Mucosa of stomach (tissue), 1 donor: ENCODE results near the gene IQCM.

Experiments
- H3K27me3 ChIP-seq: one replicate; pipeline ENCODE4 v1.7.0; 2013; ENCODE audit warnings: mild to moderate bottlenecking, low read length; ENCODE audit not compliant: control insufficient read depth, insufficient read depth
- H3K36me3 ChIP-seq: one replicate; pipeline ENCODE4 v1.7.0; 2013; ENCODE audit warnings: low read length; ENCODE audit not compliant: control insufficient read depth, insufficient read depth
- H3K4me1 ChIP-seq: one replicate; pipeline ENCODE4 v1.7.0; 2013; ENCODE audit warnings: mild to moderate bottlenecking, low read length; ENCODE audit not compliant: control insufficient read depth, insufficient read depth
- H3K4me3 ChIP-seq: one replicate; pipeline ENCODE4 v1.7.0; 2013; ENCODE audit warnings: low read length
- H3K9ac ChIP-seq: one replicate; pipeline ENCODE4 v1.7.0; 2013; ENCODE audit warnings: mild to moderate bottlenecking, low read length, moderate library complexity
- H3K9me3 ChIP-seq: one replicate; pipeline ENCODE4 v1.7.0; 2013; ENCODE audit warnings: mild to moderate bottlenecking, low read length, moderate library complexity; ENCODE audit not compliant: control insufficient read depth
- donor health status: Pancreatic carcinoma.

The IQCM gene

DNA sequence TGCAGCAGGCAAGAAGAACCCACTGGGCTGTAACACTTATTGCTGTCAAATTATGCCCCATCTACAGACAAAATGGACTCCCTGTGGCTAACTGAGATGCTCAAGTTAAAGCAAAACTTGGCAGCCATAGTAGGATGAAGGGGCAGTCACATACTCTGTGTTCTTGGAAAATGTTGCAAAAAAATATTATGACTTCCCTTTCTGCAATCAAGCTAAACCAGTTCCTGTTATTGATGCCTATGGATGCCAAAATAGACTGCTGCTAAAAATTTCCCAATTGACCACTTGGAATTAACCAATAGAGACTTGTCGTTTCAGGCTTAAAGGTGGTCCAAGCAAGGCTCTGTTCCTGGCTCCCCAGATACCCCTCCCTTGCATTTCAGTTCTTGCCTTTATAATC is 49.5 kb downstream of the IQCM start:
- no peaks in the 10 kb centered on the region for H3K4me1 ChIP-seq
- H3K36me3 ChIP-seq = no peaks in the 10 kb centered on the region
- no peaks in the 10 kb centered on the region for H3K27me3 ChIP-seq
- H3K9me3 ChIP-seq = no peaks in the 10 kb centered on the region
- H3K9ac ChIP-seq = no peak overlapping the region
- H3K4me3 ChIP-seq = no peak overlapping the region

DNA sequence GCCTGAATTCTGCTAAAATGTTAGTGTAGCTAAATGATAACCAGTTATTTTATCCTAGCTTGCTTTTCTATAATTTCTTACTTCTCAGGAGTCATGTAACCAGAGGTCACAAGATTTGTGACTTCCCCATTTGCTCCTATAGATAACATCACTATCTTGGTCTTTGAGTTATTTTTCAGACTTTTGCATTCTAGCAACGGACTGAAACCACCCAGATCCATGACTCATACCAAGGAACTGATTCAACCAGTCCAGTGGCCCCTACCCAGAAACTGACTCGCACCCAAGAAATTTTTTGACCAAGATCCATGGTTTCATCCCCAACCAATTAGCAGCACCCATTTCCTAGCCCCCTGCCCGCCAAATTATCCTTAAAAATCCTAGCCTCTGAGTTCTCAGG is 50.0 kb downstream of the IQCM start:
- no peak overlapping the region for H3K4me3 ChIP-seq
- no peak overlapping the region for H3K9ac ChIP-seq
- no peaks in the 10 kb centered on the region for H3K36me3 ChIP-seq
- H3K4me1 ChIP-seq = no peaks in the 10 kb centered on the region
- no peaks in the 10 kb centered on the region for H3K9me3 ChIP-seq
- no peaks in the 10 kb centered on the region for H3K27me3 ChIP-seq

GRCh38 chr4:149755969-149756368 is 59.7 kb downstream of the IQCM start:
- H3K9me3 ChIP-seq = no peaks in the 10 kb centered on the region
- no peak overlapping the region for H3K4me3 ChIP-seq
- peaks cover 5% of the 10 kb centered on the region for H3K4me1 ChIP-seq
- H3K27me3 ChIP-seq = no peaks in the 10 kb centered on the region
- H3K9ac ChIP-seq = no peak overlapping the region
- H3K36me3 ChIP-seq = no peaks in the 10 kb centered on the region

DNA sequence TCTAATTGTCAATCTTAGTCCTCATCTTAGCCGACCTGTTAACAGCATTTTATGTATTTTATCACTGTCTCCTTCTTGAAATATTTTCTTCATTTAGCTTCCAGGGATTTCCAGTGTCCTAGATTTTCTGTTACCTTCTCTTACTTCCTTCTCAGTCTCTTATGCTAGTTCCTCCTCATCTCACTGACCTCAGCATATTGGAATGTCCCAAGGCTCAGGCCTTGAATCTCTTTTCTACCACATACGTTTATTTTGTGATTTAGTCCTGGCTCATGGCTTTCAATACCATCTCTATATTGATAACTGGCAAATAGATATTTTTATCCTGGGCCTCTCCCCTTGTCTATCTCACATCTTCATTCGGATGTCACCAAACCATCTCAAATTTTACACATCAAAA is 61.1 kb downstream of the IQCM start:
- Histone ChIP-seq H3K9ac (no peak overlapping the region), H3K4me1 (peaks cover 5% of the 10 kb centered on the region), H3K9me3 (no peaks in the 10 kb centered on the region), H3K36me3 (no peaks in the 10 kb centered on the region), H3K4me3 (no peak overlapping the region), H3K27me3 (no peaks in the 10 kb centered on the region)

DNA sequence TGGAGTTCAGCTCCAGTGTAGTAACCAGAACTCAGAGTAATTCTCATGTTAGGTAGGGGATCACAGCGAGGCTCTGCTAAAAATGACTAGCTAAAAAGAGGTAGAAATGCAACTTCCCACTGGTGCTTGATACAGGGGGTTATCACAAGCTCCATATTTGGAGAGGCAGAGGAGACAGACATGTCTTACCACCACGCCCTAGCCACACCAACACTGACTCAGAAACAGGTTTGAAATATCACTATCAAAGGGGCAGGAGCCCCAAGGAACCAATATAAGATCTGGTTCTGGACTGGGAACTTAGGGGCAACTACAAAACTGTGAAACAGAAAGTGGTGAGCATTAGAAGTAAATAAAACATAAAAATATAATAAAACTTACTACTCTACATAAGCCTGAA is 62.9 kb downstream of the IQCM start:
- H3K9me3 ChIP-seq = no peaks in the 10 kb centered on the region
- H3K4me1 ChIP-seq = peaks cover 9% of the 10 kb centered on the region
- no peaks in the 10 kb centered on the region for H3K36me3 ChIP-seq
- no peak overlapping the region for H3K9ac ChIP-seq
- H3K27me3 ChIP-seq = no peaks in the 10 kb centered on the region
- H3K4me3 ChIP-seq = no peak overlapping the region

DNA sequence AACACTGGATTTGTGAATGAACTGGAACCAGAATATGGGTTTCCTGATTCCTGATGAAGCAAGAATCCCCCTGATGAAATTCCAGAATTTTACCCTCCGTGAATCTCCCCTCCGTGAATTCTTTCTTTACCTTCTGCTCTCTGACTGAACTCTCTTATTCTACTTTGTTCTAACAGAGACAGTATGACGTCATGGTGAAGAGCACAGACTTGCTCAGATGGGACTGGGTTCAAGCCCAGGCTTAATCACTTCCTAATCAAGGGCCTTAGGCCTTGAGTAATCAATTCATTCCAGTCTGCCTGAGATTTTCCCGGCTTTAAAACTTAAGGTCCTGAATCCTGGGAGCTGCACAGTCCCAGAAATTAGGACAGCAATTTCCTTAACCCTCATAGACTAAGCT is 64.5 kb downstream of the IQCM start:
- no peak overlapping the region for H3K4me3 ChIP-seq
- no peaks in the 10 kb centered on the region for H3K9me3 ChIP-seq
- peaks cover 13% of the 10 kb centered on the region for H3K4me1 ChIP-seq
- no peaks in the 10 kb centered on the region for H3K36me3 ChIP-seq
- no peak overlapping the region for H3K9ac ChIP-seq
- no peaks in the 10 kb centered on the region for H3K27me3 ChIP-seq

GRCh38 chr4:149749784-149750183 is 65.9 kb downstream of the IQCM start:
- H3K4me1 ChIP-seq = peaks cover 13% of the 10 kb centered on the region
- no peaks in the 10 kb centered on the region for H3K36me3 ChIP-seq
- H3K27me3 ChIP-seq = no peaks in the 10 kb centered on the region
- no peaks in the 10 kb centered on the region for H3K9me3 ChIP-seq
- H3K9ac ChIP-seq = no peak overlapping the region
- no peak overlapping the region for H3K4me3 ChIP-seq

DNA sequence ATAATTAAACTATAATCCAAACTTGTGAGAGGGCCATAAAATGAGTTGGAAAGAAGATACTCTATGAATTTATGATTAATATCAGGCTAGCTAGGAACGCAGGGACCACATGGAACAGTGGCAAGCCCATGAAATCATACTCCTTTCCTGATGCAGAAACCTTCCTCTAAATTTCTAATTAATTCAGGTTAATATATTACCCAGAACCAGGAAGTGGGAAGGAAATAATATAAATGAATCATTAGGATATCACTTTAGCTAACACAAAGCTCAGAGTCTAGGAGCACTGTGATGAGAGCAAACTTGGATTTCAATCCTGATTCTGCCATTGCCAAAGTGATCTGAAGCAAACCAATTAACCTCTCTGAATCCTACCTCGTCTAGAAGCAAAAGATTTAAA is 68.0 kb downstream of the IQCM start:
- Histone ChIP-seq H3K27me3 (no peaks in the 10 kb centered on the region), H3K4me1 (peaks cover 8% of the 10 kb centered on the region), H3K36me3 (no peaks in the 10 kb centered on the region), H3K4me3 (no peak overlapping the region), H3K9me3 (no peaks in the 10 kb centered on the region), H3K9ac (no peak overlapping the region)

- Histone ChIP-seq H3K36me3 (no peaks in the 10 kb centered on the region), H3K9me3 (no peaks in the 10 kb centered on the region), H3K27me3 (no peaks in the 10 kb centered on the region), H3K9ac (no peak overlapping the region), H3K4me1 (peaks cover 8% of the 10 kb centered on the region), H3K4me3 (no peak overlapping the region)
Measured at GRCh38 chr4:149746276-149746675, 69.4 kb downstream of the IQCM start.

- Histone ChIP-seq H3K4me3 (no peak overlapping the region), H3K9me3 (no peaks in the 10 kb centered on the region), H3K27me3 (no peaks in the 10 kb centered on the region), H3K4me1 (no peaks in the 10 kb centered on the region), H3K9ac (no peak overlapping the region), H3K36me3 (no peaks in the 10 kb centered on the region)
Measured at GRCh38 chr4:149741186-149741831, 74.3 kb downstream of the IQCM start.

DNA sequence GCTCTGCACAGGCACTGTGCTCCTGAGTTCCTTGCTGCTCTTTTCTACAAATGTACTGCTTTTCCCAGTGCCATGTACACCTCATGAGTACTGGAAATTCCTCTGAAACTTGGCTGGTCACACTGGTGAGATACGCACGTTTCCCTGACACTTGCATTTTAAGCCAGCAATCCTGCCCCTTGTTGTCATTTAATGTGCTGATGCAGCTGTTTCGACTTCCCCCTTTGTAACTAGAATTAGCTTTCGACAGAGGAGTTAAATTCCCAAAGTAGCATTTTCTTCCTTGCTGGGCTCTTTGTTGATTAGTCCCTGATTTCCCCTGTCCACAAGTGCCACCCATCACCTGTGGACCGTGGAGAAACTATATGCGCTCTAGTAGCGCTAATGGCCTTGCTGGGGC is 77.5 kb downstream of the IQCM start:
- Histone ChIP-seq H3K9ac (no peak overlapping the region), H3K36me3 (no peaks in the 10 kb centered on the region), H3K9me3 (no peaks in the 10 kb centered on the region), H3K4me1 (no peaks in the 10 kb centered on the region), H3K4me3 (no peak overlapping the region), H3K27me3 (no peaks in the 10 kb centered on the region)

DNA sequence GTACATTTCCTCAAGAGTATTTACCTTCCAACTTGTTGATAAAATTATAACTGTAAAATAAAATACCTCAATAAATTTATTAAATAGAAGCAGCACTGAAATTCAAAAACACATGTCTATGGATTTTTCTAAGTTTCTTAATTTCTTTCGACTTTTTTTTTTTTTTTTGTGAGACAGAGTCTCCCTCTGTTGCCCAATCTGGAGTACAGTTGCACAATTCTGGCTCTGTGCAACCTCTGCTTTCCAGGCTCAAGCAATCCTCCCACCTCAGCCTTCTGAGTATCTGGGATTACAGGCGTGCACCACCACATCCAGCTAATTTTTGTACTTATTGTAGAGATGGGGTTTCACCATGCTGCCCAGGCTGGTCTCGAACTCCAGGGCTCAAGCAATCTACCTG is 79.8 kb downstream of the IQCM start:
- no peak overlapping the region for H3K9ac ChIP-seq
- no peaks in the 10 kb centered on the region for H3K27me3 ChIP-seq
- H3K9me3 ChIP-seq = no peaks in the 10 kb centered on the region
- H3K4me1 ChIP-seq = no peaks in the 10 kb centered on the region
- H3K4me3 ChIP-seq = no peak overlapping the region
- H3K36me3 ChIP-seq = no peaks in the 10 kb centered on the region

GRCh38 chr4:149728444-149728843 is 87.2 kb downstream of the IQCM start:
- Histone ChIP-seq H3K27me3 (no peaks in the 10 kb centered on the region), H3K9me3 (no peaks in the 10 kb centered on the region), H3K36me3 (no peaks in the 10 kb centered on the region), H3K4me3 (no peak overlapping the region), H3K9ac (no peak overlapping the region), H3K4me1 (no peaks in the 10 kb centered on the region)
